H1 (cell line): ENCODE measurements around the gene TMEM79. TPM values are rescaled to one million over a fixed set of nuclear protein-coding genes. Genes with fewer than 3 reads are reported as not detected.

Source experiments
- CTCF ChIA-PET: fragments of 300-600 bp; sonication (Branson Sonifier 250); formaldehyde crosslinking; loops from one replicate; lab custom pipeline; 2021; ENCODE audit not compliant: partially characterized antibody; lab: Charles Lee
- POLR2A ChIA-PET: fragments of 300-600 bp; sonication (Branson Sonifier 250); formaldehyde crosslinking; loops from one replicate; lab custom pipeline; 2021; ENCODE audit warnings: inconsistent platforms; ENCODE audit not compliant: partially characterized antibody; lab: Charles Lee
- DNase-seq, 2 experiments: peaks; one replicate each; pipeline versions ENCODE4 v3.0.0 to v3.0.0-alpha.2; 2010 to 2022; ENCODE audit warnings: low spot score in 2 of 2, low read depth in 1 of 2, mixed read lengths in 1 of 2
- FAIRE-seq: peaks from 2 replicates; lab custom pipeline; 2011; peaks lifted over from hg19 to GRCh38; lab: Jason Lieb, UNC
- H2AFZ ChIP-seq: 2 replicates; pipeline ENCODE4 v1.8.1; 2012; ENCODE audit warnings: low read length, inconsistent platforms
- H2AK5ac ChIP-seq: 2 replicates; pipeline ENCODE4 v1.6.1; 2013; ENCODE audit warnings: low read depth, low read length
- H2BK120ac ChIP-seq: replicated peaks from 2 replicates; pipeline ENCODE3; 2013; ENCODE audit warnings: low read depth, low read length, inconsistent platforms
- H2BK12ac ChIP-seq: 2 replicates; pipeline ENCODE4 v1.6.1; 2013; ENCODE audit warnings: low read depth, low read length
- H2BK15ac ChIP-seq: 2 replicates; pipeline ENCODE4 v1.6.1; 2013; ENCODE audit warnings: low read length
- H2BK20ac ChIP-seq: 2 replicates; pipeline ENCODE4 v1.6.1; 2013; ENCODE audit warnings: low read length
- H2BK5ac ChIP-seq: 2 replicates; pipeline ENCODE4 v1.6.1; 2013; ENCODE audit warnings: low read depth, low read length
- H3K14ac ChIP-seq: 2 replicates; pipeline ENCODE4 v1.6.1; 2013; ENCODE audit warnings: inconsistent platforms; ENCODE audit not compliant: insufficient read length
- H3K18ac ChIP-seq: 2 replicates; pipeline ENCODE4 v1.6.1; 2013; ENCODE audit warnings: low read length; ENCODE audit errors: extremely low read depth
- H3K23ac ChIP-seq: 2 replicates; pipeline ENCODE4 v1.6.1; 2013; ENCODE audit warnings: inconsistent platforms; ENCODE audit not compliant: insufficient read length
- H3K23me2 ChIP-seq: 2 replicates; pipeline ENCODE4 v1.6.1; 2013; ENCODE audit warnings: low read depth, low read length
- H3K27ac ChIP-seq: 2 replicates; pipeline ENCODE4 v1.6.1; 2011; ENCODE audit warnings: low read depth, low read length, inconsistent platforms
- H3K27me3 ChIP-seq, 4 experiments: replicated peaks in 1 of 4; 1 replicate in 1 of 4; 2 replicates in 3 of 4; pipeline versions ENCODE4 v1.6.1 to v1.8.1; 2011 to 2013; ENCODE audit warnings: low read length in 3 of 4, mild to moderate bottlenecking in 3 of 4, inconsistent platforms in 2 of 4, mixed read lengths in 2 of 4, moderate library complexity in 1 of 4; ENCODE audit not compliant: control insufficient read depth in 3 of 4, insufficient read depth in 3 of 4; ENCODE audit errors: extremely low read depth in 1 of 4
- H3K36me3 ChIP-seq, 4 experiments: 2 replicates each; pipeline versions ENCODE4 v1.6.1 to v1.8.1; 2011 to 2013; ENCODE audit warnings: mild to moderate bottlenecking in 4 of 4, low read length in 3 of 4, moderate library complexity in 2 of 4, control low read depth in 1 of 4, inconsistent platforms in 1 of 4; ENCODE audit not compliant: insufficient read depth in 4 of 4, control insufficient read depth in 2 of 4
- H3K4ac ChIP-seq: replicated peaks from 2 replicates; pipeline ENCODE3; 2013; ENCODE audit warnings: low read length, low read depth, mixed read lengths, inconsistent platforms; ENCODE audit not compliant: insufficient read length
- H3K4me1 ChIP-seq, 4 experiments: replicated peaks in 1 of 4; 1 replicate in 1 of 4; 2 replicates in 3 of 4; pipeline versions ENCODE4 v1.6.1 to v1.8.1; 2011 to 2013; ENCODE audit warnings: low read length in 3 of 4, inconsistent platforms in 2 of 4, mixed read lengths in 1 of 4; ENCODE audit not compliant: insufficient read depth in 4 of 4, control insufficient read depth in 3 of 4
- H3K4me2 ChIP-seq, 2 experiments: 2 replicates each; pipeline versions ENCODE4 v1.6.1 to v1.8.1; 2011 to 2013; ENCODE audit warnings: low read depth in 2 of 2, low read length in 2 of 2, control low read depth in 1 of 2, inconsistent platforms in 1 of 2, mild to moderate bottlenecking in 1 of 2; ENCODE audit not compliant: insufficient read depth in 1 of 2
- H3K4me3 ChIP-seq, 4 experiments: fragments of 200-600, 300-600 bp in 1 of 4; sonication (generic), shearing (Covaris generic), sonication (Bioruptor Twin) in 1 of 4; 2 replicates each; pipeline versions ENCODE4 v1.5.1 to v1.8.1; 2011 to 2016; ENCODE audit warnings: low read length in 4 of 4, low read depth in 3 of 4, control low read depth in 2 of 4, inconsistent platforms in 2 of 4, mild to moderate bottlenecking in 2 of 4, mixed read lengths in 1 of 4, moderate library complexity in 1 of 4; ENCODE audit not compliant: insufficient read depth in 2 of 4; ENCODE audit errors: extremely low read depth in 1 of 4
- H3K56ac ChIP-seq: replicated peaks from 2 replicates; pipeline ENCODE3; 2013; ENCODE audit warnings: low read depth, mild to moderate bottlenecking, mixed read lengths, low read length, inconsistent platforms; ENCODE audit not compliant: insufficient read length
- H3K79me1 ChIP-seq: 2 replicates; pipeline ENCODE4 v1.6.1; 2013; ENCODE audit warnings: low read depth, low read length, control low read depth
- H3K79me2 ChIP-seq, 2 experiments: 2 replicates each; pipeline versions ENCODE4 v1.6.1 to v1.8.1; 2012 to 2013; ENCODE audit warnings: low read length in 2 of 2, mild to moderate bottlenecking in 2 of 2, inconsistent platforms in 1 of 2; ENCODE audit not compliant: insufficient read depth in 2 of 2, control insufficient read depth in 1 of 2
- H3K9ac ChIP-seq, 4 experiments: replicated peaks in 1 of 4; 1 replicate in 1 of 4; 2 replicates in 3 of 4; pipeline versions ENCODE4 v1.6.1 to v1.8.1; 2011 to 2013; ENCODE audit warnings: low read depth in 3 of 4, low read length in 3 of 4, control low read depth in 2 of 4, mild to moderate bottlenecking in 2 of 4, moderate library complexity in 2 of 4, inconsistent platforms in 1 of 4; ENCODE audit errors: extremely low read depth in 1 of 4
- H3K9me3 ChIP-seq, 2 experiments: 2 replicates each; pipeline versions ENCODE4 v1.6.1 to v1.8.1; 2012 to 2013; ENCODE audit warnings: mild to moderate bottlenecking in 2 of 2, moderate library complexity in 2 of 2, control low read depth in 1 of 2, inconsistent platforms in 1 of 2, low read depth in 1 of 2, low read length in 1 of 2, mixed read lengths in 1 of 2; ENCODE audit not compliant: insufficient read depth in 2 of 2
- H4K20me1 ChIP-seq, 2 experiments: replicated peaks in 1 of 2; 2 replicates each; pipeline versions ENCODE3 to v1.8.1; 2011 to 2013; ENCODE audit warnings: inconsistent platforms in 2 of 2, low read length in 2 of 2, mild to moderate bottlenecking in 1 of 2; ENCODE audit not compliant: insufficient read depth in 2 of 2, control insufficient read depth in 1 of 2
- H4K5ac ChIP-seq: 2 replicates; pipeline ENCODE4 v1.6.1; 2013; ENCODE audit warnings: low read length, low read depth, mixed read lengths, inconsistent platforms; ENCODE audit not compliant: insufficient read length
- H4K8ac ChIP-seq: 2 replicates; pipeline ENCODE4 v1.8.0; 2013; ENCODE audit warnings: mild to moderate bottlenecking, moderate library complexity, low read length, inconsistent platforms; ENCODE audit not compliant: insufficient read depth; ENCODE audit errors: extremely low read depth
- H4K91ac ChIP-seq: replicated peaks from 2 replicates; pipeline ENCODE3; 2013; ENCODE audit warnings: low read length, mixed read lengths, inconsistent platforms; ENCODE audit not compliant: insufficient read length
- NRF1 ChIP-seq: IDR thresholded peaks from 2 replicates; pipeline ENCODE4 v1.6.1; 2011; ENCODE audit warnings: mild to moderate bottlenecking, low read depth, low read length, improper control_type of control experiment
- POLR2AphosphoS5 ChIP-seq: IDR thresholded peaks from 2 replicates; pipeline ENCODE4 v1.6.1; 2011; ENCODE audit warnings: low read depth, low read length
- WGBS, 2 experiments: shearing (Covaris generic) in 1 of 2; methylation state at CpG; one replicate each; pipeline versions ENCODE4 v1.1.6 to v1.1.7; 2013 to 2015; ENCODE audit warnings: low lambda C conversion rate in 2 of 2, mixed read lengths in 2 of 2, inconsistent platforms in 1 of 2, low coverage in 1 of 2, missing lambda C conversion rate in 1 of 2; ENCODE audit not compliant: insufficient replicate concordance in 2 of 2, insufficient coverage in 1 of 2, insufficient read length in 1 of 2; ENCODE audit errors: extremely low coverage in 1 of 2, missing lambda C conversion rate in 1 of 2; 5-methylcytosine and 5-hydroxymethylcytosine counted together
- polyA plus RNA-seq, 7 experiments: library from polyadenylated mRNA; depleted of rRNA in 3 of 7; stranded (reverse) in 5 of 7; unstranded in 2 of 7; fragments of >200 nt in 5 of 7; fragments of 200-250 nt in 2 of 7; gene quantifications; 1 replicate in 5 of 7; 2 replicates in 1 of 7; 4 replicates in 1 of 7; pipeline versions ENCODE4 v1.2.1 to v1.2.3, GENCODE V29; 2011 to 2013; ENCODE audit warnings: missing spikeins in 2 of 7, mixed read lengths in 2 of 7
- total RNA-seq: library from RNA; stranded (reverse); fragmentation: NEBNext Ultra II Directional; extraction: Animal tissue kit (Norgen Biotek cat#: 25700); gene quantifications from 2 replicates; pipeline ENCODE4 v1.2.1, GENCODE V29; 2021

Gene TMEM79
- total and polyA plus RNA-seq, 2 of the 8 experiments (the other 6 are each of a cell fraction or from before 2014, with no cell fraction given), result 2.1 to 2.3 TPM

DNA sequence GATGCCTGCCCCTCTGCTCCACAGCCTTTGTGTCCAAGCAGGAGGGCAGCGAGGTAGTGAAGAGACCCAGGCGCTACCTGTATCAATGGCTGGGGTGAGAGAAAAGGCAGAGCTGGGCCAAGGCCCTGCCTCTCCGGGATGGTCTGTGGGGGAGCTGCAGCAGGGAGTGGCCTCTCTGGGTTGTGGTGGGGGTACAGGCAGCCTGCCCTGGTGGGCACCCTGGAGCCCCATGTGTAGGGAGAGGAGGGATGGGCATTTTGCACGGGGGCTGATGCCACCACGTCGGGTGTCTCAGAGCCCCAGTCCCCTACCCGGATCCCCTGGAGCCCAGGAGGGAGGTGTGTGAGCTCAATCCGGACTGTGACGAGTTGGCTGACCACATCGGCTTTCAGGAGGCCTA lies 41.4 kb upstream of the TMEM79 start:
- Histone ChIP-seq H3K18ac (no peak overlapping the region; the same call in 1 of the 2 replicates), H3K79me2 (no peaks in the 10 kb centered on the region), H2BK15ac (no peak overlapping the region), H3K36me3 (peaks cover 8 to 19% (median 14%) of the 10 kb centered on the region in 4 experiments; a peak in 7 of 8 replicates), H4K20me1 (peaks cover 2 to 11% of the 10 kb centered on the region in 2 experiments), H3K27ac (no peak overlapping the region; the same call in 1 of the 2 replicates), H2BK5ac (no peak overlapping the region), H4K91ac (no peak overlapping the region), H2BK120ac (no peak overlapping the region), H3K56ac (no peak overlapping the region), H3K4me2 (no peak overlapping the region), H3K4ac (no peak overlapping the region), H3K14ac (no peak overlapping the region), H3K9me3 (no peaks in the 10 kb centered on the region), H3K23ac (no peak overlapping the region), H2BK12ac (no peak overlapping the region), H3K9ac (peak overlapping the region in 1 of 4 experiments; percentile 11; a peak in 1 of 7 replicates), H3K4me1 (peaks cover 0 to 13% (median 5%) of the 10 kb centered on the region in 4 experiments; a peak in 6 of 7 replicates), H4K8ac (peak overlapping the region; percentile 7), H3K79me1 (0 out of 2 replicates have a peak, but pooled peaks cover 2% of the 10 kb centered on the region), H2AK5ac (no peak overlapping the region), H4K5ac (no peak overlapping the region), H3K4me3 (no peak overlapping the region), H3K27me3 (no peaks in the 10 kb centered on the region), H3K23me2 (no peaks in the 10 kb centered on the region), H2AFZ (no peak overlapping the region), H2BK20ac (no peak overlapping the region)
- POLR2A ChIA-PET, result interaction anchor here (1.0 to 11.8 kb wide), 9 partner anchors 9 to 113 kb away, joined by 3 to 102 read pairs (median 8); partner anchors contain the start of genes SMG5 and TMEM79
- no peak for FAIRE-seq
- CTCF ChIA-PET, result interaction anchor here (0.7 to 47.2 kb wide), 4 partner anchors 17 to 1879 kb away, joined by 3 to 1265 read pairs (median 8); partner anchors contain the start of gene SEMA4A
- TF ChIP-seq POLR2AphosphoS5 (peak; percentile 32; the same call in 1 of the 2 replicates), NRF1 (no peak)
- 88% methylated on average over 10 of the region's 10 CpGs; no CpG with 5 or more reads in 1 of the 2 experiments for WGBS, 2 experiments
- peak in 1 of 2 experiments; percentile 52 for DNase-seq
